SU-DHL-6 (cell line): Measurements from ENCODE around the gene INSC.

Experiments
- H2AFZ ChIP-seq: fragments of 200-600 bp; sonication (generic); 2 replicates; pipeline ENCODE4 v1.6.1; 2014; ENCODE audit warnings: low read depth, mild to moderate bottlenecking, moderate library complexity, mixed read lengths, antibody characterized with exemption, low read length; ENCODE audit not compliant: severe bottlenecking
- H3F3A ChIP-seq: fragments of 200-600 bp; shearing (Covaris generic); 2 replicates; pipeline ENCODE4 v1.6.0; 2016; ENCODE audit warnings: antibody characterized with exemption, mild to moderate bottlenecking; ENCODE audit not compliant: insufficient read depth
- H3K27ac ChIP-seq: fragments of 200-600 bp; sonication (generic); 2 replicates; pipeline ENCODE4 v1.5.1; 2016; ENCODE audit warnings: low read depth, mild to moderate bottlenecking, low read length, moderate library complexity, mixed read lengths
- H3K27me3 ChIP-seq: fragments of 200-600 bp; sonication (generic), shearing (Covaris generic); 2 replicates; pipeline ENCODE4 v1.6.0; 2014; ENCODE audit warnings: mild to moderate bottlenecking, low read length
- H3K36me3 ChIP-seq: fragments of 200-600 bp; sonication (generic); 2 replicates; pipeline ENCODE4 v1.6.1; 2014; ENCODE audit warnings: mild to moderate bottlenecking, low read length, mixed read lengths
- H3K4me2 ChIP-seq: fragments of 300-600, 200-600 bp; shearing (Covaris generic), sonication (generic); 2 replicates; pipeline ENCODE4 v1.6.0; 2014; ENCODE audit warnings: low read length, low read depth, mild to moderate bottlenecking; ENCODE audit not compliant: poor library complexity, severe bottlenecking
- H3K4me3 ChIP-seq: fragments of 200-600 bp; sonication (generic); 2 replicates; pipeline ENCODE4 v1.5.1; 2014; ENCODE audit warnings: antibody characterized with exemption, low read length, mild to moderate bottlenecking, mixed read lengths; ENCODE audit not compliant: insufficient read depth, poor library complexity, severe bottlenecking
- H3K79me2 ChIP-seq: fragments of 200-600 bp; sonication (generic); 2 replicates; pipeline ENCODE4 v1.6.1; 2014; ENCODE audit warnings: mild to moderate bottlenecking, low read length, moderate library complexity; ENCODE audit not compliant: insufficient read depth
- H3K9ac ChIP-seq: fragments of 200-600 bp; sonication (generic); 2 replicates; pipeline ENCODE4 v1.7.0; 2014; ENCODE audit warnings: mild to moderate bottlenecking, low read length
- H3K9me2 ChIP-seq: fragments of 200-600 bp; sonication (generic); replicated peaks from 2 replicates; pipeline ENCODE4 v1.6.1; 2014; ENCODE audit warnings: low read length; ENCODE audit not compliant: insufficient read depth
- H3K9me3 ChIP-seq: fragments of 200-600 bp; sonication (generic); 2 replicates; pipeline ENCODE4 v1.6.1; 2014; ENCODE audit warnings: low read length, mixed read lengths; ENCODE audit not compliant: insufficient read depth
- H4K20me1 ChIP-seq: fragments of 200-600 bp; sonication (generic); 2 replicates; pipeline ENCODE4 v1.6.1; 2014; ENCODE audit warnings: low read depth, mild to moderate bottlenecking, antibody characterized with exemption, low read length, moderate library complexity, mixed read lengths
- EZH2phosphoT487 ChIP-seq: fragments of 200-600 bp; sonication (generic), shearing (Covaris generic); conservative IDR thresholded peaks from 2 replicates; pipeline ENCODE4 v1.6.1; 2018; ENCODE audit warnings: mild to moderate bottlenecking, antibody characterized with exemption, low read length, moderate library complexity, mixed read lengths
- TF ChIP-seq, protein P1 (sequence below): fragments of 200-600 bp; sonication (generic); IDR thresholded peaks from one replicate; pipeline ENCODE4 v1.5.1; 2017; ENCODE audit warnings: antibody characterized with exemption, mild to moderate bottlenecking, low read length, moderate library complexity; ENCODE audit not compliant: insufficient read depth, poor library complexity, severe bottlenecking

Gene INSC

DNA sequence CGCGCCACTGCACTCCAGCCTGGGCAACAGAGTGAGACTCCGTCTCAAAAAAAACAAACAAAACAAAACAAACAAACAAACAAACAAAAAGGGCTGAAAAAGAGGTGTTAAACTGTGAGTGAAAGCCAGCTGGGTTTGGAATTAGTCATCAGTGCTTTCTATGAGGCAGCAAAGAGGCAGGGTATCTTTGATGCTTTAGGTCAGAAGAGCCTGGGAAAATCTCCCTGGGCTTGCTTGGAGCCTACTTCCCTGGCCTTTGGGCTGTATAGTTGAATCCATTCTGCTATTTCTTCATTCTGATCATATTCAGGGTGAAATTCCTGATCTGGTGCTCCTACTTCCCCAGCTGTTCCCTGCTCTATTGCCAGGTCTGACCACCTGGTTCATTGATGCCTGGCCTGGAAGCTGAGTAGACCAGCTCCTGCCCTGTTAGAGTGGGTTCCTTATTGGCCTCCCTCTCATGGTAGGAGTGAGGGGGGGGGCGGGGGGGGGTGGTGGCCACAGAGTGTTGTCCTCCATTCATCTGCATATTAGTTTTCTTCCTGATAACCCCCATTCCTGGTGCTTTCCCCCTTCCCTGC, 65.6 kb downstream of the INSC start:
- H4K20me1 ChIP-seq: no peaks in the 10 kb centered on the region
- no peak overlapping the region for H3K4me2 ChIP-seq
- no peak overlapping the region for H3K27ac ChIP-seq
- H3K36me3 ChIP-seq: no peaks in the 10 kb centered on the region
- no peaks in the 10 kb centered on the region for H3K27me3 ChIP-seq
- H3K9me2 ChIP-seq: no peaks in the 10 kb centered on the region
- H3K9ac ChIP-seq: no peak overlapping the region
- H3K9me3 ChIP-seq: no peaks in the 10 kb centered on the region
- no peak overlapping the region for H3K4me3 ChIP-seq
- H3K79me2 ChIP-seq: no peaks in the 10 kb centered on the region
- no peak overlapping the region for H2AFZ ChIP-seq
- H3F3A ChIP-seq: no peaks in the 10 kb centered on the region
- no peak for TF ChIP-seq EZH2phosphoT487
- TF ChIP-seq, protein P1, sequence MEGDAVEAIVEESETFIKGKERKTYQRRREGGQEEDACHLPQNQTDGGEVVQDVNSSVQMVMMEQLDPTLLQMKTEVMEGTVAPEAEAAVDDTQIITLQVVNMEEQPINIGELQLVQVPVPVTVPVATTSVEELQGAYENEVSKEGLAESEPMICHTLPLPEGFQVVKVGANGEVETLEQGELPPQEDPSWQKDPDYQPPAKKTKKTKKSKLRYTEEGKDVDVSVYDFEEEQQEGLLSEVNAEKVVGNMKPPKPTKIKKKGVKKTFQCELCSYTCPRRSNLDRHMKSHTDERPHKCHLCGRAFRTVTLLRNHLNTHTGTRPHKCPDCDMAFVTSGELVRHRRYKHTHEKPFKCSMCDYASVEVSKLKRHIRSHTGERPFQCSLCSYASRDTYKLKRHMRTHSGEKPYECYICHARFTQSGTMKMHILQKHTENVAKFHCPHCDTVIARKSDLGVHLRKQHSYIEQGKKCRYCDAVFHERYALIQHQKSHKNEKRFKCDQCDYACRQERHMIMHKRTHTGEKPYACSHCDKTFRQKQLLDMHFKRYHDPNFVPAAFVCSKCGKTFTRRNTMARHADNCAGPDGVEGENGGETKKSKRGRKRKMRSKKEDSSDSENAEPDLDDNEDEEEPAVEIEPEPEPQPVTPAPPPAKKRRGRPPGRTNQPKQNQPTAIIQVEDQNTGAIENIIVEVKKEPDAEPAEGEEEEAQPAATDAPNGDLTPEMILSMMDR: no peak

DNA sequence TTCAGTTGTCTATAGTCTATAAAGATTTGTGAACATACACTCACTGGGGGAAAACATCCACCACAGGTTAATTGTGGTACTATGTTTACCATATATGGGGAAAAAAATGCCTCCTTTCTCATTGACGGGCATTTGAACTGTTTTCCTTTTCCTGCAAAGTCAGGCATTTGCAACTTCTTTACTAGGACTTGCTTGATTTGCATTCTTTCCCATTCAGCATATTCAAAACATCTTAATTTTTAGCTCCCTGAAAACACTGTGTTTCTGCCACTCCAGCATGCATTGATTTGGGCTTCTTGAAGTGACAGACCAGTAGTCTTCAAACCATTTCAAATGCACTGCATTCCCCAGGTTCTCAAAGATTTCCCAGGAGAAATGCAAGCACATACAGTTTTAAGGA, 67.6 kb downstream of the INSC start:
- no peak overlapping the region for H3K27ac ChIP-seq
- H3K4me2 ChIP-seq: no peak overlapping the region
- H3K9me3 ChIP-seq: no peaks in the 10 kb centered on the region
- no peak overlapping the region for H2AFZ ChIP-seq
- no peak overlapping the region for H3K4me3 ChIP-seq
- no peaks in the 10 kb centered on the region for H3K9me2 ChIP-seq
- H3F3A ChIP-seq: no peaks in the 10 kb centered on the region
- TF ChIP-seq, protein P1: no peak
- TF ChIP-seq EZH2phosphoT487: no peak
- no peaks in the 10 kb centered on the region for H4K20me1 ChIP-seq
- H3K27me3 ChIP-seq: no peaks in the 10 kb centered on the region
- H3K36me3 ChIP-seq: no peaks in the 10 kb centered on the region
- no peak overlapping the region for H3K9ac ChIP-seq
- no peaks in the 10 kb centered on the region for H3K79me2 ChIP-seq

DNA sequence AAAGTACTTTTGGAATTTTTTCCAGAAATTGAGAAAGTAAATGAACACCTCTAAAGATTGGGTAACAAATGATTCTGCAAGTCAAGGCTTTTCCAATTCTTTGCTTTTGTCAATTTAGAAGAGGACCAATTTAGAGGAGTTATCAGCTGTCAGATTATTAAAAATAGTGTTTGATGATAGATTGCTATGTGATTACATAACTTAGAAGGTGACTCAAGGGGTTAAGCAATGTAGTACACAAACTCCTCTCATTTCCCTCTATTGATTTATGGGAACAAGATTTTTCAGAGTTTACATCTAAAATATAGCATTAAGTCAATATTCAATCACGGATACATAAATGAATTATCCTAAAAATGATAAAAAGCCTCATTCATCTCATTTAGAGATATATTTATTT, 70.3 kb downstream of the INSC start:
- Histone ChIP-seq H3F3A (no peaks in the 10 kb centered on the region), H2AFZ (no peak overlapping the region), H3K9me3 (no peaks in the 10 kb centered on the region), H3K79me2 (no peaks in the 10 kb centered on the region), H3K36me3 (no peaks in the 10 kb centered on the region), H3K27me3 (no peaks in the 10 kb centered on the region), H3K4me3 (no peak overlapping the region), H3K9me2 (no peaks in the 10 kb centered on the region), H4K20me1 (no peaks in the 10 kb centered on the region), H3K4me2 (no peak overlapping the region), H3K27ac (no peak overlapping the region), H3K9ac (no peak overlapping the region)
- TF ChIP-seq, protein P1: no peak
- no peak for TF ChIP-seq EZH2phosphoT487

DNA sequence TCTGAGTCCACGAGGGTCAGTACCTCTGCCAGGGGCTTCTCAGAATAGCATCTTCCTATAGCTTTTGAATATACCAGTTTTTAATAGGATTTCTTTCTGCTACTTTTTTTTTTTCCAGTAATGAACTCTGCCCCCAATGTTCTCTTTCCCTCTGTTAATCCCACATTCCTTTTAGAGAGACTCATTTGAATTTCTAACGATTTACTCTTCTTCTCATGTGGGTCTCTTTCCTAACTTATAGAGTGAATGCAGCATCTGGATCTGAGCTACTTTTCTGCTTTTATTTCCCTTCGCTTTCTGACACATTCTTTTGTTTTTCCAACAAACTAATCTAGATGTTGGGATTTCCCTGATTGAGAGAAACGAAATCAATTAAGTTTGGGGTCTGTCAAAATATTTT, 71.4 kb downstream of the INSC start:
- H3K9ac ChIP-seq: no peak overlapping the region
- H3K36me3 ChIP-seq: no peaks in the 10 kb centered on the region
- H3K4me3 ChIP-seq: no peak overlapping the region
- H4K20me1 ChIP-seq: no peaks in the 10 kb centered on the region
- H3K27ac ChIP-seq: no peak overlapping the region
- no peak overlapping the region for H2AFZ ChIP-seq
- no peaks in the 10 kb centered on the region for H3K9me3 ChIP-seq
- no peaks in the 10 kb centered on the region for H3K79me2 ChIP-seq
- no peaks in the 10 kb centered on the region for H3K27me3 ChIP-seq
- TF ChIP-seq, protein P1: no peak
- TF ChIP-seq EZH2phosphoT487: no peak
- no peaks in the 10 kb centered on the region for H3K9me2 ChIP-seq
- H3F3A ChIP-seq: no peaks in the 10 kb centered on the region
- no peak overlapping the region for H3K4me2 ChIP-seq
